HG02571 (cell line): ENCODE data around the gene CDHR1.
"Not testable (repeated sequence)": the region's sequence is repeated elsewhere in the genome, so short reads cannot be mapped to it uniquely, and the experiment has no call there.

Experiments
- ATAC-seq: cut with Tn5 transposase; IDR thresholded peaks from one replicate; pipeline ENCODE4 v1.9.1; 2021; ENCODE audit warnings: mild to moderate bottlenecking, moderate library complexity; ENCODE audit not compliant: unreplicated experiment

The CDHR1 gene

DNA sequence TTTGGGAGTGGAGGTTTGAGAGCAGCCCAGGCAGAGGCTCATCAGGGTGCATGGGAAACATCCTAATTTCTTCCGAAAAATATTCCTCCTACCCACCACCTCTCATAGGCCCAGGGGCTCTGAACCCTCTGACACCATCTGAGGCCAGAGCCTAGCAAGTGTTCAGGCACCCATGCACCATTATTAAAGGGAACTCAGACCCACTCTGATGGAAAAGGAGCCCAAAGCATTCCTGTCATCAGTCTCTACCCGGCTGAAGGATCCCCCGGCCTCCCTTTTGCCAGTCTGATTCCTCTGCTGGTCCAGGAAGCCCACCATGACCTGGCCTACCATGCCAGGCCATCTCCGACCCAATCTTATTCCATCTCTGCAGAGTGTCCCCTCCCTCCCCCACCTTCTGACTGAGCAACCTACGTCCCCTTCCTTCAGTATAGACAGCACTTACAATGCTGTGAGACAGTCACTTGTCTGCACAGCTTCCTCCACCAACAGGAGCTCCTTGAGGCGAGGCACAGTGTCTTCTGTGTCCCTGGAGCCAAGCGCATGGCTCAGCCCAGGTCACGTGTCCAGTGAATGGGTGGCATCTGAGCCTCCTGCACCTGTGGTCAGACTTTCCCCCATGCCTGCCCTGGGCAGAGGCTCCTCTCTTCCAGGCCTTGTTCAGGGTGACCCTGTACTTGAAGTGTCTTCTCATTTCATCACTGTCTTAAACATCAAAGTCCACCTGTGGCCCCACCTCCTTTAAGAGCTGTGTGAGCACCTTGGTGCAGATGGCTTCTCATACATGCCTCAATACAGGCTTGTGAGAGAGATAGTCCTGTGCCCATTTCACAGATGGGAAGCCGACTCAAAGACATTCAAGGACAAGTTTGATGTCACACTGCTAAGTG, 21.6 kb upstream of the CDHR1 start:
- peak; percentile 52 for ATAC-seq

DNA sequence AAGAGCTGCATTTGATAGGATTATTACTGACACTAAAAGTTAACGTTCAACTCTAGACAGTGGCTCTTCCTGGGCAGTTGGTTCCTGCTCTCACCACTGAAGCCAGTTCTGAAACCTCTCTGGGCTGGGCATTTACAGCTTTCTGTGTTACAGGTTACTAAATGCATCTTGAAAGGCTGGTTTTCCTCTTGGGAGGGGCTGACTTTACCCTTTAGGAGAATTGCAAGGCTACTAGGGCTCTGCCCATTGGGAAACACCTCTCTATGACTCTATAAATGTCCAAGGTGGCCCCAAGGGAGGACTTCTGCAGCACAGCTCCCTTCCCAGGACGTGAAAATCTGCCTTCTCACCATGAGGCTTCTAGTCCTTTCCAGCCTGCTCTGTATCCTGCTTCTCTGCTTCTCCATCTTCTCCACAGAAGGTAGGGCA, 20.8 kb upstream of the CDHR1 start, which contains the start of gene GPR15LG:
GPR15LG (plus strand) TSS at position 301 of the 429 bp plus-strand sequence; CDS start at position 352, 51 bp downstream.
- no peak for ATAC-seq

DNA sequence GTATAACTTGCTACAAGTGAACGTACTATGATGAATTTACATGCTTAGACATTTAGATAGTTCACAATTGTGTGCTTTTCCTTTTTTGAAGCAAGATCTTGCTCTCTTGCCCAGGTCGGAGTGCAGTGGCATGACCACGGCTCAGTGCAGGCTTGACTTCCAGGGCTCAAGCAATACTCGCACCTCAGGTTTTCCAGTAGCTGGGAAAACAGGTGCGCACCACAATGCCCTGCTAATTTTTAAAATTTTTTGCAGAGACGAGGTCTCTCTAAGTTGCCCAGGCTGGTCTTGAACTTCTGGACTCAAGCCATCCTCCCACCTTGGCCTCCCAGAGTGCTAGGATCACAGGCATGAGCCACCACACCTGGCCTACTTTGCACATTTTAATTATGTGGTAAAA, 18.9 kb upstream of the CDHR1 start:
- no peak for ATAC-seq

DNA sequence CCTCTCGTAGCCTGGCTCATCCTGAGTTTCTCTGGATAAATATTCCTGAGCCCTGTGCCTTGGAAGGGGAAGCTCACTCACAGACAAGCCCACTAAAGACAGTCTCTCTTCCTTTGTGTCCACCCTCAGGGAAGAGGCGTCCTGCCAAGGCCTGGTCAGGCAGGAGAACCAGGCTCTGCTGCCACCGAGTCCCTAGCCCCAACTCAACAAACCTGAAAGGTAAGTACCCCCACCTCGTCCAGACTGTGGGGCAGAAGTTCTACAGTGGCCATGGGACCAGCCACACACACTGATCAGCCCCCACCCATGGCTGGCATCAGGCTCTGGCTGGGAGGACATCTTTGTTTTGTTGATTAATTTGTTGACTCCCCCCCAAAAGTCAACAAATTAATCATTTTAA, 18.0 kb upstream of the CDHR1 start:
- no peak for ATAC-seq

DNA sequence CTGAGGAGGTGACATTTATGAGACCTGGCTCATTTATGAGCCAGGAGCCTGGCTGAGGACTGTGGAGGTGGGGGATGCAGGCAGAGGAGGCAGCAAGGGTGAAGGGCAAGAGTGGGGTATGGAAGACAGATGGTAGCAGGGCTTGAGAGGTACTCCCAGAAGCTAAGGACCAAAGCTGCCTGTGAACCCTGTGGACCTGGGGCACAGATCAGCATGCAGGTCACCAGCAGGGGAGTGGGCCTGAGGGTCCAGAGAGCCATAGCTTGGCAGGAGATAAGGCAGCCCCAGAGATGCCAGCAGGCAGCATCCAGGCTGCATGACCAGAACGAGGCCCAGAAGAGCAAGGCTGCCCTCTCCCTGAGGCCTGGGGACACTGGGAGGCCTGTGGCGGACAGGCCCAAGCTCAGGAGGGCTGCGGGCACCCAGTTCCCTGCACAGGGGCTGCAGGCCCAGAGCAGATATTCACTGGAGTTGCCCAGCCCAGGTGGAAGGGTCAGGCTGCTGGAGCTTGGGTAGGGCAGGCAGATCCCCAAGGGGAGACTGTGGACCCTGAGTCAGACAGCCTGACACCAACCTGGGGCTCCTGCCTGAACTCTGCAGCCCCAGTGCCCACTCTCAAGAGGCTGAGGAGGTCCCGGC, 17.4 kb upstream of the CDHR1 start:
- no peak for ATAC-seq

DNA sequence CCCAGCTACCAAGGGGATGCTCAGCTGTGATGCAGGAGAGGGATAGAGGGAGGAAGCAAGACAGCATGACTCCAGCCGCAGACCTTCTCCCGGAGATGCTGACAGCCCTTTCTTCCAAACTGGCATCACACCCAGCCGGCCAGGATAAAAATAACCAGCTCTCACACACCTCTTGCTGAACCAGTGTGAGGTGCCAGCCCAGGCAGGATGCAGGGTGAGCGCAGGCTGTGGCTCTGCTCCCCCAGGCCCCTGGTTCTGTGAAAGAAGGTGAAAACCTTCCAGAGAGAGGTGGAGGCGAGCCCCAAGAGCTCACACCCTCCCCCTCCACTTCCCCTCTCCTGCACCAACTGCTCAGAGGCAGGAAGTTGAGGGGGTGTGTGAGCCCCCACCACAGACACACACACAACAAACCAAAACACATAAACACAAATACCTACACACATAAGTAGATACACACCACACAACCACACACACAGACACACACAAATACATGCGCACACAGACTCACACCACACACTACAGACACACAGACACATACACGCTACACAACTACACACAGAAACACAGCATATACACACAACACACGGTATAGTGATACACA, 16.7 kb upstream of the CDHR1 start:
- ATAC-seq: no peak

DNA sequence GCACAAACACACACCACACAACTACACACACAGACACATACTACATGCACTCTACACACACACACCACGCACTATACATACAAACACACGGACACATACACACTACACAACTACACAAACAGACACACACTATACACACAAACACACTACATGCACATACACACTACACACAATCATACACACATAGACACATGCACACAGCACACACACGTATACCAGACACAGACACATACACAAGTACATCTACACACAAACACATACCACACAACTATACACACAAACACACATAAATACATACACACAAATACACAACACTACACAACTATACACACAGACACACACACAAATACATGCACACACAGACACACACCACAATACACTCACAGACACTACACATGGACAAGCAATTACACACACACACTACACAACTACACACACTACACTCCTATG, 16.2 kb upstream of the CDHR1 start:
- no peak for ATAC-seq

DNA sequence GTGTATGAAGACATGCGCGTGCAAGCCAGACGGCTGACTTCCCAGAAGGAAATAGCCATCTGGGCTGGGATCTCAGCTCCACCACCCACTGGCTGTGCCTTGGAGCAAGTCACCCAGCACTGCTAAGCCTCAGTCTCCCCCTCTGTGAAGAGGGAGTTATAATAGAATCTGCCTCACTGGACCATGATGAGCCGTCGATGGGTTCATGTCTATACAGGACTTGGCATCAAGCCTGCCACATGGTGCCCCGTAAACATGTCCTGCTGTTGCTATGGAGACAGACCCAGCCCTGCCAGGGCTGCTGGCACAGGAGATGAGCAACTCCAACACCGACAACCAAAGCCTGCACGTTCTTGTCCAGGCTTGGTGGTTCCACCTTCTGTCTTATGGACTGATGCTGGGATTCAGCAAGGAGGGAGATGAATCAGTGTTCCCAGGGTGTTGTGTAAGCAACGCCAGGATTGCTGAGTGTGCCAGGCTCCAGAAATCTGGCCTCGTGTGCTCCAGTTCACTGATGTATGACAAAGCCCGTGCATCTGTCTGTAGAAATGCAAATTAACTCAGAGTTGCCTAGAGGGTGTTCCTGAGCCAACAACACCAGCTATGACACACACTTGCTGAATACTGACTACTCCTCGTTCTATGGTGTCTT, 15.2 kb upstream of the CDHR1 start:
- ATAC-seq: peak; percentile 97

DNA sequence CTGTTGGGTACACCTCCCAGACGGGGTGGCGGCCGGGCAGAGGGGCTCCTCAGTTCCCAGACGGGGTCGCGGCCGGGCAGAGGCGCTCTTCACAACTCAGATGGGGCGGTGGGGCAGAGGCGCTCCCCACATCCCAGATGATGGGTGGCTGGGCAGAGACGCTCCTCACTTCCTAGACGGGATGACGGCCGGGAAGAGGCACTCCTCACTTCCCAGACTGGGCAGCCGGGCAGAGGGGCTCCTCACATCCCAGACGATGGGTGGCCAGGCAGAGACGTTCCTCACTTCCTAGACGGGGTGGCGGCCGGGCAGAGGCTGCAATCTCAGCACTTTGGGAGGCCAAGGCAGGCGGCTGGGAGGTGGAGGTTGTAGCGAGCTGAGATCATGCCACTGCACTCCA, 14.0 kb upstream of the CDHR1 start:
- ATAC-seq: not testable (repeated sequence)

DNA sequence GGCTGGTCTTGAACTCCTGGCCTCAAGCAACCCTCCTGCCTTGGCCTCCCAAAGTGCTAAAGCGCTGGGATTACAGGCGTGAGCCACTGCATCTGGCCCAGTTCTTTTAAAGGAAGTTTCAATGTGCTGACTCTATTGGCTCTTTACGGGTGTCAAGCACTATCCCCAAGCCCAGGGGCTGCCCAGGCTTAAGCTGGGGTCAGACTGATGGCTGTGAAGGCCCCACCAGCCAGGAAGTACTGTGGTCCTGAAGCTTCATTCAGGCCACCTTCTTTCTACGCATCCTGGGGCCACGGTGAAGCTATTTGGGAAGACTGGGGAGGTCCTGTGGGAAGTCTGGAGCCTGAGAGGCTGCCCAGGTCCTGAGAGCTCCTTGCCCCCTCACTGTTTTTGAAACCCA, 12.7 kb upstream of the CDHR1 start:
- ATAC-seq: no peak

DNA sequence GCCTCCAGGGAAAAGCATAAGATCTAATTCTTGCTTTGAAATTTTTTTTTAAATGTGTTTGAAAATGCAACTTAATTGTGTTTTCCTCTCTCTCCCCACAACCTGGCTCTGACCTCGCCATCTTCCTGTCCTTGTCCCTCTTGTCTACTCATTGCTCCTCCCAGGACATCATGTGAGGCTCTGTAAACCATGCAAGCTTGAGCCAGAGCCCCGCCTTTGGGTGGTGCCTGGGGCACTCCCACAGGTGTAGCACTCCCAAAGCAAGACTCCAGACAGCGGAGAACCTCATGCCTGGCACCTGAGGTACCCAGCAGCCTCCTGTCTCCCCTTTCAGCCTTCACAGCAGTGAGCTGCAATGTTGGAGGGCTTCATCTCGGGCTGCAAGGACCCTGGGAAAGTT, 9.8 kb upstream of the CDHR1 start:
- ATAC-seq: no peak

DNA sequence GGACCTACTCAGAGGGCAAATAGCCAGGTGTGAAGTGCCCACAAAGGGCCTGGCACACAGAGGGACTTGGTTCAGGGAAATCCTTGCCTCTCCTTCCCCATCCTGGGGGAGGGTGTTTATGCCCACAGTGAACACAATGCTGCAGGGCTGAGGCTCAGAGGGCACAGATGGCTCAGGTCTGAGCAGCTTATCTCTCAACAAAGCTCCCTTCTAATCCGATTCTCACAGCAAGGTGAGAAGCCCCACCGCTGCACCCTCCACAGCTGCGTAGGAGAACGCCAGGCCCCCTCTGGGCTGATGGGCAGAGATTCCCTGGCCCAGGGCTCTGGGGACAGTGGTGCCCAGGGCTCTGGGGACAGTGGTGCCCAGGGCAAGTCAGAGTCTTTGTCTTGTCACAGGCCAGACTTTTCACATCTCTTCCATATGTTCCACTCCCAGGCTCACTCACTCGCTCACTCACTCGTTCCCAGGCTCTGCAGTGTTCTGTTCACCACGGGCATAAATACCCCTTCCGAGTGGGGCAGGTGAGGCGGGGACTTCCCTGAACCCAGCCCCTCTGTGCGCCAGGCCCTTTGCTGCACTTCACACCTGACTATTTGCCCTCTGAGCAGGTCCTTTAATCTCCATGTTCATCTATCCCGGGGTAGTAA, 8.7 kb upstream of the CDHR1 start:
- ATAC-seq: no peak

DNA sequence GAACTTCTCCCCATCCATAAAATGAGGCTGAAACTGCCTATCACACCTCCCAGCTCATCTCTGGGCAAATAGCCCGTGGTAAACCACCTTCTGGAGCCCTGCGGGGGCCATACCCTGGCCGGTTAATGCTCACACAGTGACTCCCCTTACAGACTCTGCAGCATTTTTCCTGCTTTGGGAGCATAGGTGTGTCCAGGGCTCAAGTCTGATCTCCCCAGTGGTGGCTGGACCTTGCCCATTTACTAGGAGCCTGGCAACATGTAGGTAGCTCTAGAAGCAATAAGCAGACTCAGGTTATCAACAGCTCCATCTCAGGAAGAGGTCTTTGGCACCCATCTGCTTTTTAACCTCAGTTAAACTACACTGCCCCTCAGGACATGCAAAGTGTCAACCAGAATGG, 5.5 kb upstream of the CDHR1 start:
- ATAC-seq: no peak

DNA sequence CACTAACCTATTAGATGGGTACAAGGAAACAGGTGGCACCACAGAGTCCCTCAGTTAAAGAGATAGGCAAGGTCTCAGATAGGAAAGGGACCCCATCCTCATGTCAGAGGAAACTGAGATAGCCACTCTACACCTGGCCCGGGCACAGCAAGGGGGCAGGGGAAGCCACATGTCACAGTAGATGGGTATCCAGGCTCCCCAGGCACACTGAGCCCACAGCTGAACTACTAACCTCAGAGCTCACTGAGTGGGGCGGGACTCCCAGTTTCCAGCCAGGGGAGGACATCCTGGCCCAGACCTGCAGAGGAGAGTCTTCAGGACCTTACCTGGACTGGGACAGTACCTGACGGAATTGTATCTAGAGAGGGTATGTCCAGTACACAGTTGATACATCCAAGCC, 3.7 kb upstream of the CDHR1 start:
- no peak for ATAC-seq

DNA sequence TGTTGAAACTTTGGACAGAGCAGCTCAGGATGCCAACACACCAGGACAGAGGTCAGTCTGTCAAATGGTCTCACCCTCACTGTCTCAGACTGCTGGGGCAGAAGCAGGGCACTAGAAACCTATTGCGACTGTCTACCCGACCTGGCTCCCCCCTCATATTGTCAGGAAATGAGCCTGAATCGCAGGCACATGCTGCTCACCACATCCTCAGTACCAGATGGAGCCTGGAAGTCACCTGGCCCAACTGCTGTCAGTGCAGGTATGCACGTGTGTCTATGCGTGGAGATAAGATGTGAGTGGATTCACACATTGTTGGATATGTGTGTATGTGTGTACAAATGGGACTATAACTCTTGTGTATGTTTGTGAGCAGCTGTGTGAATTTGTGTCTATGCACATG, 3.2 kb upstream of the CDHR1 start:
- ATAC-seq: no peak

DNA sequence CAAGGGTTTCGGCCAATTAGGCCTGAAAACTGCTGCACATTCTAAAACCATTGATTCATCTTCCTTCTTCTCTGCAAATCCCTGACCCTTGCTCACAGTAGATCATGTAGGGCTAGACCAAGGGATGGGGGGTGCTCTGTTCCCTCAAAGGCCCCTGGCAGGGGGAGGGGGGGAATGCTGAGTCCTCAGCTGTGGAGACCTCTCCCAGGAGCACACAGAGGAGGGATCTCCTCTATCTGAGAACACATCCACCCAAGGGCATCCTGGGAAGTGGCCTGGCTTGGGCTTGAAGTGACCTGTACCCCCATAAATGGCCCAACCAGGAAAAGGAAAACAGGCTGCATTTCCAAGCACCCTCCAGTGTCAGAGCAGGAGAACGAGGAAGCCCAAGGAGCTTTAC, 1.0 kb upstream of the CDHR1 start:
- no peak for ATAC-seq

DNA sequence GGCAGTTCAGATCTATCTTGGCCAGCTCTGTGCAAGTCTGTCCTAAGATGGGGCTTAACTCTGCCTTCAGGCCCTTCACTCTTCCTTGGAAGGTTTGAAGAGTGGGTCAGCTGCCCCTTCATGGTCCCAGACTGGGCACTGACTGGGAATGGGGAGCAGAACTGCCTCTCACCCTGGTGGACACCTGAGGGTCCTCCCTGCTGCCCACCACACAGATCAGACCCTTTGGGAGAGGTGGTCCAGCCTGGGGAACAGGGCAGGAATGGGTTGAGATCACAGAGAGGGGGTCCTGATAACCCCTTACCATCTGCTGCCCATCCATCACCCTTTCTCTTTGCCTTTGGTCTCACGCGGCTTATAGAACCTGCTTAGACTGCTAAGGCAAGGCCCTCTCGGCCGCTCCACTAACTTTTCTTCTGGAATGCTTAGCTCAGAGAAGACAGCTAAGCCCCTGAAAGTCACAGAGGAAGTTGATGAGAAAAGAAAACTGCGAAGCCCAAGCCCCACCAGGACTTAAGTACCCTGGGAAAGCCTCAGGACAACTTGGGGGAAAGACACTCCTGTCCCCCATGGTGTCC, 402 bp upstream of the CDHR1 start:
- no peak for ATAC-seq

DNA sequence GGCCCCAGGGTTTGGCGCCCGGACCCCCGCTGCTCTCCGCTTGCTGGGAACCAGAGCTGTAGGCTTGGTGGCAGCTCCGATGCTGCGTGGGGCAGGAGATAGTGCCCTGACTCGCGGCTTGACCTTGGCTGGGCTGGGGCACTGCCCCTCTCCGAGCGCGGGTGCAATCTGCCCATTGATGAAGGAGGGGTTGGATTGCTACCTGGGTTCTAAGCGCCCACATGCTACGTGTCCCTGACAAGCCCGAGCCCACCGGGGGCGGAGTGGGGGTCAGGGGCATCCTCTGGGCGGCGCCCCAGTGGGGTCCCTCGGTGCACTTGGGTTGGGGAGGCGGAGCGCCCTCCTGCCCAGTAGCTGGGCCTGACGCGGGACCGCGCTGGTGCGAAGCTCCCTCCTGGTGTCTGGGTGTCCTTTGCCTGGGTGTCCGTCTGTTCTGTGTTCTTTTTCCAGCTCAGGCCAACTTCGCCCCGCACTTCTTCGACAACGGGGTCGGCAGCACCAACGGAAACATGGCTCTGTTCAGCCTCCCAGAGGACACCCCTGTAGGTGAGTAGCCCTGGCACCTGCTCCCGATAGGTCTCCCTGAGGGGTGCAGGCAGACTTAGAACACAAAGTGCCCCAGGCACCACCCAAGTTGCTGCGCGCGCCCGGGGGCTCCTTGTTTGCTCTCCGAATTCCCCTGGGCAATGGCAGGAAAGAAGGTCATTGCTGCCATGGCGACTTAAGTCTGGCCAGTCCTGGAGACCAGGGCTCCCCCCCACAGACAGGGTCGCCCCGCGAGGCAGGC, 900 bp downstream of the CDHR1 start:
- no peak for ATAC-seq

DNA sequence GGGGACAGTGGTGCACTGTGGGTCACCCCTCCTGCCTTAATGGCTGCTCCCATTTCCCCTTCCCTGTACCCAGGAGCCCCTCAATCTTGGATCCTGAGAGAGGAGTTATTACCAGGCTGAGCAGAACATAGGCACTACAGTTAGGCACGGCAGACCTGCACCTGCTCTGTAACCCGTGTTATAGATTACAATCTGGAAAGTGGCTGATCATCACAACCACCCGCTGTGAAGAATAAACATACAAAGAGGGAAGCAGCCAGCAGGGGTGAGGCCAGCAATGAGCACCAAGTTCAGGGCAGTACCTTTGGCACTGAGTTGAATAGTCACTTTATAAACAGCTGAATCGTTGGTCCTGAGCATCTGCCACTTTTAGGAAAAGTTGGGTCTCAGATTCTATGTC, 1.7 kb downstream of the CDHR1 start:
- no peak for ATAC-seq

DNA sequence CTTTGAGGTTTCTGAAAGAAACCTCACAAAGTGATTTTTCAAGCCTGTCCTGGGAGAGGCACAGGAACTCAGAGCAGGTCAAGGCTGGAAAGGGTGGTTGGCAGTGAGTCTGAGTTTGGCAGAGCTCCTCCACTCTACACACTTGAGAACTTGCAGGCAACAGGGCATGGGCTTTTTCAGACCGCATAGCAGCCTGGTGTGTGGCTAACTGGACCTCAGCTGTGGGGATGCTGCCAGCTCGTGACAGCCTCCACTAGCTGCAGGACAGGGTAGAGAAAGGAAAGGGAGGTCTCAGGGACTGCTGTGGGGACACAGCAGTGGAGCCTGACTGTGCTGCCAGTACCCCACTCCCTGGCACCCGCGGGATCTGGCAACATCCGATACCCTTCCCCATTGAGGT, 2.6 kb downstream of the CDHR1 start:
- ATAC-seq: no peak
